Renal pelvis (tissue), 12 donors: Measurements from ENCODE around the gene USP17L17. TPM values are rescaled to one million over a fixed set of nuclear protein-coding genes. Genes with fewer than 3 reads are reported as not detected.
"Not testable (repeated sequence)": the region's sequence is repeated elsewhere in the genome, so short reads cannot be mapped to it uniquely, and the experiment has no call there.

Experiments
- DNase-seq: peaks from one replicate; pipeline ENCODE4 v3.0.0-alpha.2; 2013
- long read RNA-seq, 16 experiments: transcript quantifications; one replicate each; lab custom pipeline, GENCODE V29; 2026
- polyA plus RNA-seq, 3 donors: library from polyadenylated mRNA; unstranded; fragments of 120-200 nt; gene quantifications; one replicate each; pipeline ENCODE4 v1.2.1, GENCODE V29; 2013; ENCODE audit not compliant: insufficient read length in 3 of 3

The USP17L17 gene
- polyA plus RNA-seq, result not detected
- long read RNA-seq, donor 1, result 0 reads
- long read RNA-seq, donor 2, result 0 reads
- long read RNA-seq, donor 3, result 0 reads
- long read RNA-seq, donor 4, result 0 reads
- long read RNA-seq, donor 5, result 0 reads
- long read RNA-seq, donor 6, result 0 reads
- long read RNA-seq, donor 7, result 0 reads
- long read RNA-seq, donor 8, result 0 reads
- long read RNA-seq, donor 9, result 0 reads
- long read RNA-seq, donor 10, result 0 reads
- long read RNA-seq, donor 11, result 0 reads
- long read RNA-seq, donor 12, result 0 reads
- long read RNA-seq, donor 13, result 0 reads
- long read RNA-seq, donor 14, result 0 reads
- long read RNA-seq, donor 15, result 0 reads
- long read RNA-seq, donor 16, result 0 reads

GRCh38 chr4:9243579-9243978 is at the start of gene USP17L17:
USP17L17 (plus strand) TSS chr4:9243879; CDS start chr4:9243879, 0 bp downstream.
- not testable (repeated sequence) for DNase-seq

- DNase-seq, result not testable (repeated sequence)
Observed at GRCh38 chr4:9210357-9210756, 33.3 kb upstream of the USP17L17 start, which contains the start of gene USP17L10. USP17L10 (plus strand) TSS chr4:9210657; CDS start chr4:9210657, 0 bp downstream.

- not testable (repeated sequence) for DNase-seq
Observed at GRCh38 chr4:9214701-9215100, 29.0 kb upstream of the USP17L17 start.

GRCh38 chr4:9215105-9215504 is 28.6 kb upstream of the USP17L17 start, which contains the start of gene USP17L11:
USP17L11 (plus strand) TSS chr4:9215405; CDS start chr4:9215405, 0 bp downstream.
- not testable (repeated sequence) for DNase-seq

- not testable (repeated sequence) for DNase-seq
Observed at GRCh38 chr4:9219852-9220251, 23.8 kb upstream of the USP17L17 start, which contains the start of gene USP17L12. USP17L12 (plus strand) TSS chr4:9220152; CDS start chr4:9220152, 0 bp downstream.

- DNase-seq, result not testable (repeated sequence)
Observed at GRCh38 chr4:9224596-9224995, 19.1 kb upstream of the USP17L17 start, which contains the start of gene USP17L13. USP17L13 (plus strand) TSS chr4:9224896; CDS start chr4:9224896, 0 bp downstream.

GRCh38 chr4:9230249-9230648 is 13.4 kb upstream of the USP17L17 start:
- DNase-seq, result not testable (repeated sequence)

GRCh38 chr4:9234085-9234484 is 9.6 kb upstream of the USP17L17 start, which contains the start of gene USP17L15:
USP17L15 (plus strand) TSS chr4:9234385; CDS start chr4:9234385, 0 bp downstream.
- not testable (repeated sequence) for DNase-seq

GRCh38 chr4:9238461-9238860 is 5.2 kb upstream of the USP17L17 start:
- not testable (repeated sequence) for DNase-seq

GRCh38 chr4:9247953-9248680 is 4.4 kb downstream of the USP17L17 start, which contains the start of gene USP17L18:
USP17L18 (plus strand) TSS chr4:9248630; CDS start chr4:9248630, 0 bp downstream.
- not testable (repeated sequence) for DNase-seq

GRCh38 chr4:9253078-9253477 is 9.4 kb downstream of the USP17L17 start, which contains the start of gene USP17L19:
USP17L19 (plus strand) TSS chr4:9253378; CDS start chr4:9253378, 0 bp downstream.
- DNase-seq, result not testable (repeated sequence)

DNA sequence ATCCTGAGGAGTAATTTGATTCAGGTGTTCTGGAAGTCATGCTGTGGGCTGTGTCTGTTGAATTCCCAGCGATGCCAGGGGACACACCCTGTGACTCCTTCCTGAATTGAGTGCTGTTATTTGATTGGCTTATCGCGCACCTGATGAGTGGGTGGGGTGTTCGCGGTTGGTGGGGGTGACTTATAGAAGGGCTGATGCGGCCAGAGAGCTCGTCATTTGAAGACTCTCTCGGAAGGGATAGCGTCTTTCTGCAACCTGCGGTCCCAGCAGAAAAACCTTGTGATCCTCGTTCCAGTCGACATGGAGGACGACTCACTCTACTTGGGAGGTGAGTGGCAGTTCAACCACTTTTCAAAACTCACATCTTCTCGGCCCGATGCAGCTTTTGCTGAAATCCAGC is 14.1 kb downstream of the USP17L17 start, which contains the start of gene USP17L20:
TSS of gene USP17L20 (plus strand) at position 301 of the 400 bp plus-strand sequence. CDS start at position 301, 0 bp downstream.
- DNase-seq, result not testable (repeated sequence)

DNA sequence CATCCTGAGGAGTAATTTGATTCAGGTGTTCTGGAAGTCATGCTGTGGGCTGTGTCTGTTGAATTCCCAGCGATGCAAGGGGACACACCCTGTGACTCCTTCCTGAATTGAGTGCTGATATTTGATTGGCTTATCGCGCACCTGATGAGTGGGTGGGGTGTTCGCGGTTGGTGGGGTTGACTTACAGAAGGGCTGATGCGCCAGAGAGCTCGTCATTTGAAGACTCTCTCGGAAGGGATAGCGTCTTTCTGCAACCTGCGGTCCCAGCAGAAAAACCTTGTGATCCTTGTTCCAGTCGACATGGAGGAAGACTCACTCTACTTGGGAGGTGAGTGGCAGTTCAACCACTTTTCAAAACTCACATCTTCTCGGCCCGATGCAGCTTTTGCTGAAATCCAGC is 18.9 kb downstream of the USP17L17 start, which contains the start of gene USP17L21:
TSS of gene USP17L21 (plus strand) at position 301 of the 400 bp plus-strand sequence. CDS start at position 301, 0 bp downstream.
- DNase-seq, result not testable (repeated sequence)

DNA sequence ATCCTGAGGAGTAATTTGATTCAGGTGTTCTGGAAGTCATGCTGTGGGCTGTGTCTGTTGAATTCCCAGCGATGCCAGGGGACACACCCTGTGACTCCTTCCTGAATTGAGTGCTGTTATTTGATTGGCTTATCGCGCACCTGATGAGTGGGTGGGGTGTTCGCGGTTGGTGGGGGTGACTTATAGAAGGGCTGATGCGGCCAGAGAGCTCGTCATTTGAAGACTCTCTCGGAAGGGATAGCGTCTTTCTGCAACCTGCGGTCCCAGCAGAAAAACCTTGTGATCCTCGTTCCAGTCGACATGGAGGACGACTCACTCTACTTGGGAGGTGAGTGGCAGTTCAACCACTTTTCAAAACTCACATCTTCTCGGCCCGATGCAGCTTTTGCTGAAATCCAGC is 23.6 kb downstream of the USP17L17 start, which contains the start of gene USP17L22:
TSS of gene USP17L22 (plus strand) at position 301 of the 400 bp plus-strand sequence. CDS start at position 301, 0 bp downstream.
- not testable (repeated sequence) for DNase-seq

- not testable (repeated sequence) for DNase-seq
Observed at GRCh38 chr4:9271719-9272118, 28.0 kb downstream of the USP17L17 start.

Other genes starting within 250 kb of the USP17L17 start
- gene FAM90A26, start 73.5 kb upstream of the USP17L17 start, polyA plus RNA-seq, result under 1 TPM in 1 of 3 donors, not detected in 2; 0.13 TPM
- gene USP17L10, start 33.2 kb upstream of the USP17L17 start, polyA plus RNA-seq, result not detected
- not detected for gene USP17L11, start 28.5 kb upstream of the USP17L17 start, polyA plus RNA-seq
- not detected for gene USP17L12, start 23.7 kb upstream of the USP17L17 start, polyA plus RNA-seq
- not detected for gene USP17L13, start 19.0 kb upstream of the USP17L17 start, polyA plus RNA-seq
- gene USP17L15, start 9.5 kb upstream of the USP17L17 start, polyA plus RNA-seq, result not detected
- gene USP17L18, start 4.8 kb downstream of the USP17L17 start, polyA plus RNA-seq, result not detected
- gene USP17L19, start 9.5 kb downstream of the USP17L17 start, polyA plus RNA-seq, result not detected
- gene USP17L20, start 14.2 kb downstream of the USP17L17 start, polyA plus RNA-seq, result not detected
- gene USP17L21, start 19.0 kb downstream of the USP17L17 start, polyA plus RNA-seq, result not detected
- not detected for gene USP17L22, start 23.7 kb downstream of the USP17L17 start, polyA plus RNA-seq
- gene USP17L24, start 81.3 kb downstream of the USP17L17 start, polyA plus RNA-seq, result not detected
- not detected for gene USP17L25, start 86.0 kb downstream of the USP17L17 start, polyA plus RNA-seq
- not detected for gene USP17L26, start 90.8 kb downstream of the USP17L17 start, polyA plus RNA-seq
- not detected for gene USP17L5, start 95.5 kb downstream of the USP17L17 start, polyA plus RNA-seq
- not detected for gene USP17L27, start 100.3 kb downstream of the USP17L17 start, polyA plus RNA-seq
- not detected for gene USP17L28, start 105.0 kb downstream of the USP17L17 start, polyA plus RNA-seq
- gene USP17L29, start 109.8 kb downstream of the USP17L17 start, polyA plus RNA-seq, result not detected
- gene USP17L30, start 119.2 kb downstream of the USP17L17 start, polyA plus RNA-seq, result not detected
- not detected for gene DEFB131A, start 200.5 kb downstream of the USP17L17 start, polyA plus RNA-seq